Activated T-cell treated with anti-CD3 and anti-CD28 coated beads for 1 hour (primary cell): ENCODE measurements around the gene ERBB3.
"Not testable (repeated sequence)": the region's sequence is repeated elsewhere in the genome, so short reads cannot be mapped to it uniquely, and the experiment has no call there.

Experiments used
- DNase-seq: peaks from one replicate; pipeline ENCODE4 v3.0.0-alpha.2; 2020; ENCODE audit warnings: low read depth

ERBB3 gene

GRCh38 chr12:56114084-56114483, 34.1 kb downstream of the ERBB3 start:
- DNase-seq: no peak

GRCh38 chr12:56115329-56115728, 35.4 kb downstream of the ERBB3 start:
- DNase-seq: no peak

- DNase-seq: peak; percentile 93
Observed at GRCh38 chr12:56116267-56117081, 36.5 kb downstream of the ERBB3 start, which contains the start of gene RPL41. TSS of gene RPL41 (plus strand) at chr12:56116633.

GRCh38 chr12:56117082-56117706, 37.2 kb downstream of the ERBB3 start:
- not testable (repeated sequence) for DNase-seq

- peak; percentile 89 for DNase-seq
Observed at GRCh38 chr12:56117778-56118687, 38.1 kb downstream of the ERBB3 start, which contains the start of gene ZC3H10. TSS of gene ZC3H10 (plus strand) at chr12:56118266. CDS start at chr12:56120563, 2,297 bp downstream.

GRCh38 chr12:56118688-56119357, 38.9 kb downstream of the ERBB3 start:
- no peak for DNase-seq

- peak; percentile 37 for DNase-seq
Observed at GRCh38 chr12:56119361-56119796, 39.4 kb downstream of the ERBB3 start.

GRCh38 chr12:56120158-56120846, 40.3 kb downstream of the ERBB3 start:
- no peak for DNase-seq

- DNase-seq: no peak
Observed at GRCh38 chr12:56121204-56121870, 41.4 kb downstream of the ERBB3 start.

GRCh38 chr12:56122637-56123036, 42.7 kb downstream of the ERBB3 start:
- no peak for DNase-seq

GRCh38 chr12:56124133-56124532, 44.2 kb downstream of the ERBB3 start:
- DNase-seq: no peak

- DNase-seq: no peak
Observed at GRCh38 chr12:56126732-56127239, 46.8 kb downstream of the ERBB3 start.

- no peak for DNase-seq
Observed at GRCh38 chr12:56127485-56127887, 47.5 kb downstream of the ERBB3 start.

GRCh38 chr12:56127888-56128669, 48.1 kb downstream of the ERBB3 start, which contains the start of gene ESYT1:
TSS of gene ESYT1 (plus strand) at chr12:56128267. CDS start at chr12:56128320, 53 bp downstream.
- peak; percentile 92 for DNase-seq

- no peak for DNase-seq
Observed at GRCh38 chr12:56128670-56129205, 48.8 kb downstream of the ERBB3 start.

GRCh38 chr12:56129206-56129941, 49.4 kb downstream of the ERBB3 start:
- DNase-seq: peak; percentile 66

- DNase-seq: no peak
Observed at GRCh38 chr12:56129942-56130495, 50.1 kb downstream of the ERBB3 start.

GRCh38 chr12:56130876-56131275, 50.9 kb downstream of the ERBB3 start:
- DNase-seq: no peak
